ENCODE results near the gene WDR74.

DNA sequence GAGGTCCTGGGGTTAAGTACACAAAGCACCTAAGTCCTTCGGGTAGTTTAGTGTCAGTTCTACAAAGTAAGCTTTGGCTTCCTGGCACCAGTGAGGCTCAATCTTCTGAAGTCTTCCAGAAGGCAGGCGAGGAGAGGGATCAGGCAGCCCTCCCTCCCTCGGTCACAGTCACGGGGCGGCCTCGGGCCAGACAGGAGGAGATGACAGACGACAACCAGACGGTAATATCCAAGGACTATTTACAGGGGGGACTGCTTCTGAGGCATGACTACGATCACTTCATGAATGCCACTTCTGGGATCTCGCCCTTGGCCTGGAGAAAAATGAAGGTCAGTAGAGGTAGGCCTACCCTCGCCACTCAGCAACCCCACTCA, 47.2 kb downstream of the WDR74 start:
- TF ChIP-seq POLR2AphosphoS5 (IDR thresholded peaks at IDR 0.05; ENCODE audit: low read depth, low read length) (no peak), POLR2A (IDR thresholded peaks at IDR 0.05; ENCODE audit: low read depth, low read length) (no peak)
